HepG2 (cell line): ENCODE data around the gene CCDC142. TPM values are rescaled to one million over a fixed set of nuclear protein-coding genes. Genes with fewer than 3 reads are reported as not detected.

Source experiments
- AKAP8 ChIP-seq: sonication (generic); formaldehyde crosslinking; IDR thresholded peaks from 2 replicates; pipeline ENCODE4 v1.5.1; 2020; ENCODE audit warnings: mild to moderate bottlenecking, missing genetic modification reagents
- ATF6 ChIP-seq: sonication (generic); formaldehyde crosslinking; conservative IDR thresholded peaks from 2 replicates; pipeline ENCODE4 v1.4.0; 2020; ENCODE audit warnings: missing genetic modification reagents
- DNMT1 ChIP-seq: sonication (generic); formaldehyde crosslinking; IDR thresholded peaks from 2 replicates; pipeline ENCODE4 v1.5.1; 2020; ENCODE audit warnings: mild to moderate bottlenecking, missing genetic modification reagents
- GMEB1 ChIP-seq: sonication (generic); formaldehyde crosslinking; IDR thresholded peaks from 2 replicates; pipeline ENCODE4 v1.5.1; 2020; ENCODE audit warnings: missing genetic modification reagents, mild to moderate bottlenecking, borderline replicate concordance
- HNF1A ChIP-seq, 2 experiments: sonication (generic) in 1 of 2; formaldehyde crosslinking in 1 of 2; IDR thresholded peaks; 2 replicates each; pipeline versions ENCODE4 v1.4.0 to v1.6.1; 2016 to 2020; ENCODE audit warnings: borderline replicate concordance in 1 of 2, low read depth in 1 of 2, mild to moderate bottlenecking in 1 of 2, missing genetic modification reagents in 1 of 2
- KAT8 ChIP-seq: IDR thresholded peaks from 2 replicates; pipeline ENCODE4 v1.6.1; 2016; ENCODE audit warnings: missing genetic modification reagents, missing compliant biosample characterization
- NFYB ChIP-seq: sonication (generic); formaldehyde crosslinking; IDR thresholded peaks from 2 replicates; pipeline ENCODE4 v1.4.0; 2020; ENCODE audit warnings: missing genetic modification reagents
- SMAD9 ChIP-seq: sonication (generic); formaldehyde crosslinking; IDR thresholded peaks from 2 replicates; pipeline ENCODE4 v1.5.1; 2020; ENCODE audit warnings: mild to moderate bottlenecking, missing genetic modification reagents
- SMARCE1 ChIP-seq: fragments of 450-650 bp; IDR thresholded peaks from 2 replicates; pipeline ENCODE4 v1.6.1; 2017; ENCODE audit warnings: borderline replicate concordance
- TMF1 ChIP-seq: sonication (generic); formaldehyde crosslinking; IDR thresholded peaks from 2 replicates; pipeline ENCODE4 v1.8.1; 2022; ENCODE audit warnings: low read depth, missing genetic modification reagents
- ZBTB34 ChIP-seq: sonication (generic); formaldehyde crosslinking; IDR thresholded peaks from 2 replicates; pipeline ENCODE4 v1.8.0; 2022; ENCODE audit warnings: mild to moderate bottlenecking, missing genetic modification reagents
- ZNF256 ChIP-seq: sonication (generic); formaldehyde crosslinking; conservative IDR thresholded peaks from 2 replicates; pipeline ENCODE4 v1.4.0; 2020; ENCODE audit warnings: missing genetic modification reagents
- ZNF552 ChIP-seq: sonication (generic); formaldehyde crosslinking; IDR thresholded peaks from 2 replicates; pipeline ENCODE4 v1.9.0; 2022; ENCODE audit warnings: missing genetic modification reagents, mild to moderate bottlenecking, borderline replicate concordance
- ZNF614 ChIP-seq: IDR thresholded peaks from 2 replicates; pipeline ENCODE4 v1.6.1; 2018; ENCODE audit warnings: missing biosample characterization, missing genetic modification reagents, inconsistent platforms, borderline replicate concordance
- ZNF781 ChIP-seq: sonication (generic); formaldehyde crosslinking; IDR thresholded peaks from 2 replicates; pipeline ENCODE4 v1.5.1; 2020; ENCODE audit warnings: borderline replicate concordance, mild to moderate bottlenecking, missing genetic modification reagents; ENCODE audit errors: not compliant biosample characterization
- polyA plus RNA-seq, 8 experiments: library from polyadenylated mRNA; depleted of rRNA in 3 of 8; stranded (reverse) in 7 of 8; unstranded in 1 of 8; fragments of >200 nt; fragmentation: Illumina TruSeq in 4 of 8; extraction: Trizol in 4 of 8; gene quantifications; 2 replicates each; pipeline versions ENCODE4 v1.2.1 to v1.2.3, GENCODE V29; 2011 to 2016; ENCODE audit warnings: low read depth in 4 of 8, missing spikeins in 1 of 8, mixed read lengths in 1 of 8; ENCODE audit not compliant: insufficient read depth in 1 of 8
- total RNA-seq, 5 experiments: library from RNA; depleted of rRNA; stranded (reverse); fragments of >200 nt; fragmentation: Illumina TruSeq; extraction: Trizol; gene quantifications; 2 replicates each; pipeline ENCODE4 v1.2.3, GENCODE V29; 2016; ENCODE audit warnings: low read depth in 1 of 5
- TF ChIP-seq, protein P1 (sequence below): sonication (generic); formaldehyde crosslinking; IDR thresholded peaks from 2 replicates; pipeline ENCODE4 v1.8.1; 2023; ENCODE audit warnings: mild to moderate bottlenecking, inconsistent platforms, moderate library complexity, missing genetic modification reagents, borderline replicate concordance

Gene CCDC142
- total and polyA plus RNA-seq, 2 of the 13 experiments (the other 11 are each of a cell fraction or from before 2014, with no cell fraction given) = 14.7 to 30.4 TPM

GRCh38 chr2:74488643-74489481, 6.1 kb upstream of the CCDC142 start (continued):
- TF ChIP-seq ATF6 (CRISPR knock-in tag) = no peak
- no peak; the same call in 1 of the 2 replicates for TF ChIP-seq ZNF552 (CRISPR knock-in tag)
- no peak for TF ChIP-seq SMAD9 (CRISPR knock-in tag)
- TF ChIP-seq ZNF781 (CRISPR knock-in tag) = peak; percentile 42
- TF ChIP-seq, protein P1, sequence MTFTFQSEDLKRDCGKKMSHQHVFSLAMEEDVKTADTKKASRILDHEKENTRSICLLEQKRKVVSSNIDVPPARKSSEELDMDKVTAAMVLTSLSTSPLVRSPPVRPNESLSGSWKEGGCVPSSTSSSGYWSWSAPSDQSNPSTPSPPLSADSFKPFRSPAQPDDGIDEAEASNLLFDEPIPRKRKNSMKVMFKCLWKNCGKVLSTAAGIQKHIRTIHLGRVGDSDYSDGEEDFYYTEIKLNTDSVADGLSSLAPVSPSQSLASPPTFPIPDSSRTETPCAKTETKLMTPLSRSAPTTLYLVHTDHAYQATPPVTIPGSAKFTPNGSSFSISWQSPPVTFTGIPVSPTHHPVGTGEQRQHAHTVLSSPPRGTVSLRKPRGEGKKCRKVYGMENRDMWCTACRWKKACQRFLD (CRISPR knock-in tag) = 0 out of 2 replicates have a peak, but pooled peaks have one; percentile 18
- peak; percentile 64; the same call in 1 of the 2 replicates for TF ChIP-seq ZNF614 (CRISPR knock-in tag)
- 0 out of 2 replicates have a peak, but pooled peaks have one; percentile 87 for TF ChIP-seq TMF1 (CRISPR knock-in tag)
- peak; percentile 91; the same call in 1 of the 2 replicates for TF ChIP-seq ZBTB34 (CRISPR knock-in tag)
- 0 out of 2 replicates have a peak, but pooled peaks have one; percentile 84 for TF ChIP-seq ZNF256
- TF ChIP-seq AKAP8 (CRISPR knock-in tag) = peak; percentile 39; the same call in 1 of the 2 replicates
- TF ChIP-seq DNMT1 (CRISPR knock-in tag) = no peak
- TF ChIP-seq KAT8 (CRISPR knock-in tag) = no peak
- TF ChIP-seq HNF1A (IDR thresholded peaks at IDR 0.05; ENCODE audit: low read depth) = peak; percentile 77
- TF ChIP-seq HNF1A (CRISPR knock-in tag; IDR thresholded peaks at IDR 0.05; ENCODE audit: borderline replicate concordance) = peak; percentile 31; the same call in 1 of the 2 replicates
- peak; percentile 64 for TF ChIP-seq GMEB1
- TF ChIP-seq SMARCE1 = no peak
- peak; percentile 69 for TF ChIP-seq NFYB (CRISPR knock-in tag)
